ENCODE results near the gene PDHB.
"Not testable (repeated sequence)": the region's sequence is repeated elsewhere in the genome, so short reads cannot be mapped to it uniquely, and the experiment has no call there.

PDHB gene

GRCh38 chr3:58437276-58437675, 3.6 kb upstream of the PDHB start:
- not testable (repeated sequence) for DNase-seq

DNA sequence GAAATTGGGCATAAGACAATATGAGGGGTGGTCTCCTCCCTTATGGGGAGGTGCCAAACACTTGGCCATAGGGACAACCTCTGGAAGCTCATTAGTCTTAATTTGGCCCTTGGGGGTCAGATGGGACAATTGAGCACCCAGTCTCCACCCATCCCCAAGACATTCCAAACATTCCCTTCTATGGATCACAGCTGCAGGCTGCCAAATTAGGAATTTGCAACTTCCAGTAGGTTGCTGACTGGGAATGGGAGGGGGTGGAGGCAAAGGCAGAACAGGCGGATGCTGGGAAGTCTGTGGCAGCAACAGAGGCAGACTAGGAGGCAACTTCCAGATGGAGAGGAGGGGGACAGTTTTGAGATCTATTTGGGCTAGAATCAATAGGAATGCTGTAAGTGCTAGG, 1.4 kb upstream of the PDHB start:
- peak; percentile 97 for DNase-seq

GRCh38 chr3:58434511-58434910, 879 bp upstream of the PDHB start:
- DNase-seq = peak; percentile 11

DNA sequence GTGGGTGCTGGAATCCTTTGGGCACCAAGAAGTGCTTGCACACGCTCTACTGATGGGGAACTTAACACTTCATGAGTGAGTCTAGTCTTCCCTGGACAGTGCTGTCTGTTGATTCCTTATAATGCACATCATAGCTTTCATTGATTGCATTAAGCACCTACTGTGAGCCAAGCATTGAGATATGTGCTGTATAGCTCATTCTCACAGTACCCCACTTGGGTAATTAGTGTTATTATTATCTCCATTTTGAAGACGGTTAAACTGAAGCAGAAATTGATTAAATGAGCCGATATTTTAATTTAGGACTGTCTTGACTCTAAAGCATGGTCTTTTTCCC, 504 bp upstream of the PDHB start:
- DNase-seq = no peak

DNA sequence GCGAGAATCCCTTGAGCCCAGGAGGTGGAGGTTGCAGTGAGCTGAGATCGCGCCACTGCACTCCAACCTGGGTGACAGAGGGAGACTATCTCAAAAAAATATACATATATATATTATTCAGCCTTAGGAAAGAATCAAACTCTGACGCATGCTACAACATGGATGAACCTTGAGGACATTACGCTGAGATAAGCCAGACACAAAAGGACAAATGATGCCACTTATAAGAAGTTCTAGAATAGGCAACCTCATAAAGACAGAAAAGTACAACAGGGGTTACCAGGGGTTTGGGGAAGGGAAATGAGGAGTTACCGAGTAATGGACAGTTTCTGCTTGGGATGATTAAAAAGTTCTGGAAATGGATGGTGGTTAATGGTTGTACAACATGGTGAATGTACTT, 727 bp downstream of the PDHB start:
- DNase-seq = no peak

DNA sequence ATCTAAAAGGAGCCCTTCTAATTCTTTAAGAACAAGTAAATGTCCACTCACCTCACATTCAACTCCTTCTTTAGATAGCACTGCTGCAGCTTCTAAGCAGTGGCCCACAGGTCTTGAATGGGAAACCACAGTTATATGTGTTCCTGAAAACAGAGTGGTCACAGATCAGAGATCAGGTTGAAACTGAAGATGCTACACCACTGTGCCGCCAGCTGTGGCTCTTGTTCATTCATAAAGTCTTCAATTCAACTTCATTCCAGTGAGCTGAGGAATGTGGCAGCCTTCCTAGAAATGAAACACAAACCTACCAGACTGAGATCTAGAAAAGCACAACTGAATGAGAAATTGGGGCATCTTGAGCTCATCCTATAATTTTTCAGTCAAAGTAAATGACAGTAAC, 4.0 kb downstream of the PDHB start:
- DNase-seq = peak; percentile 22

- no peak for DNase-seq
Measured at GRCh38 chr3:58427661-58428361, 5.8 kb downstream of the PDHB start.

DNA sequence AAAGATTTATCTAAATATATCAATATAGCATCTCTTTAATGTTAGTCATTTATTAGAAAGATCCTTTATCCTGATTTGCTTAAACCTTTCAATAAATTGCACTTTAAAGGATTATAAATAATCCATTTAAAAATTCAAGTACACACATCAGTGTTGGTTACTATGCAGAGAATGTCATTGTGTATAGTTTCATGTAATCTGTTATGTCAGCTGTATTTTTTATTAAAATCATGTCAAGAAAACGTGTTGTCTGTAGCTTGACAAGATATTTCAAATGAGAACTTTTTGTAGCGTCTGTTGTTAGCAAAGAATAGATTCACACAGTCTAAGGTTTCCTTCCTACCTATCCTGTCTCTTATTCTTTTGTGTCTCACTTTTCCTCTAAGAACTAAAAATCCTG, 7.8 kb downstream of the PDHB start:
- no peak for DNase-seq

DNA sequence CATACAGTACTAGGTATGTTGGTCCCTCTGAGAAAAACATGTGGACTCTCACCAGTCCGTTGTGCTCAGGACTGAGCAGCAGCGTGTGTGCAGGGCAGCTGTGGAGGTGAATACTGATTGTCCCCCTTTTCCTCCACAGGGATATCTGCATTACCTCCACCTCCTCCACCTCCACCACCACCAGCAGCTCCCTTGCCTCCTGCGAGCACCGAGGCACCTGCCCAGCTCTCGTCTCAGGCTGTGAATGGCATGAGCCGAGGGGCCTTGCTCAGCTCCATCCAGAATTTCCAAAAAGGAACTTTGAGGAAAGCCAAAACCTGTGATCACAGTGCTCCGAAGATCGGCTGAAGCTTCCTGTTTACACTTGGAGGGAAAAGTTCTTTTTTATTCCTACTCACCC, 9.0 kb downstream of the PDHB start:
- DNase-seq = no peak

- peak; percentile 49 for DNase-seq
Measured at GRCh38 chr3:58422756-58423325, 10.8 kb downstream of the PDHB start.

DNA sequence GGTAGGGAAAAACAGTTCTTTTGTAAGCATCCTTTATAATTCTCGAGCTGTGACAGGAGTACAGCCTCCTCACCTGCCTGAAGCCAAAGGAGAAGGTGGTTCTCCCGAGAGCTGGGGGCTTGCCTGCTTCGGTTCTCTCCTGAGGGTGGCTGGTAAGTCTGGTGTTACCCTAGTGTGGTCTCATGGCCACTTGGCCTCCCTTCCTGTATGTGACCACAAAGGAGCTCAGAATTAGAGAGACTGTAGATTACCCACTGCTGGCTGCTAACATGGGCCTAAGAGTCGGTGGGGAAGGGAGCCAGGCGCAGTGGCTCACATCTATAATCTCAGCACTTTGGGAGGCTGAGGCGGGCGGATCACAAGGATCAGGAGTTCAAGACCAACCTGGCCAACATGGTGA, 12.6 kb downstream of the PDHB start:
- DNase-seq = no peak

DNA sequence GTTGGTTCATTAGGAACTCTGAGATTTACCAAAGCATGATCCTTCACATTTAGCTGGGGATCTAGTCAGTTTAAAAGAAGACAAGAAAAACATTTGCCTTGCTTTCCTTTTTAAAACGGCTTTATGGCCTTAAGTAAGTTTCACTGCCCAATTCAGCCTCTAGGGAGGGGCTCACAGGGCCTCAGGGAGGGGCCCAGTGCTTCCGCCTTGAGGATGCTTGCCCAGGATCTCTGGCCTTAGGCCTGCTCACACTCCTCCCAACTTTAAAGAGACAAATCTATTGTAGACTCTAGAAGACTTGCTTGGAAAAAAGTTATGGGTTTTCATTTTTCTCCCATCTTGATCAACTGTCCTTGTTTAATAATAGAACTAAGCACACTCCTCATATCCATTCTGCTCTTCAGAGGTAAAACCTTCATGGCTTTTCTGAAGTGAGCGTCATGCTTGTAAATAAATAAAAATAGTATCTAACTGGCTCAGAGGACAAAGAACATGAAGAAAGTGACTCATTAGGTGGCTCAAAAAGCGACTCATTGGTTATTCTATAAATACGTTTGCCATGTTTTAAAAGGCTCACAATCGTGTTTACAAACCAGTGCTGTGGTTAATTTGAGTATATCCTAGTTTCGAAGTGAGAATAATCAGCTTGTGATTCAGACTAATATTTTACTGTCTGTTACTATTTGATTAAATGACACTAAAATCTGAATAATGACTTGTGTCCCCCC, 13.7 kb downstream of the PDHB start:
- DNase-seq = no peak

DNA sequence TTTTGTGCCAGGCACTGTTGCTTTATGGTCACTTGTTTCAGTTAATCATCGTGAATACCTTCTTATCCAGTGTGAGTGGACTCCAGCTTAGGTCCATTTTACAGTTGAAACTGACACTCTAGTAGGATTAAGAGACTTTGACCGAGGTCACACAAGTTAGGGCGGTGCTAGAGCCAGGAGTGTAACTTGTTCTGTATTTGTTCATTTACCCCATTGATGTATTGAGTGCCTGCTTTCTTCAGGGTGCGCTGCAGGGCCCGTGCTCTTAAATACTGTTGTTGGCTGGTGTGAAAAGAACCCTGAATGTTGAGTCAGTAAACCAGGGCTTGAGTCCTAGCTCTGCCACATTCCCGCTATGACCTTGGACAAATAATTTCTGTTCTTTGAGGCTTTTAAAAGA, 15.4 kb downstream of the PDHB start:
- DNase-seq = no peak

DNA sequence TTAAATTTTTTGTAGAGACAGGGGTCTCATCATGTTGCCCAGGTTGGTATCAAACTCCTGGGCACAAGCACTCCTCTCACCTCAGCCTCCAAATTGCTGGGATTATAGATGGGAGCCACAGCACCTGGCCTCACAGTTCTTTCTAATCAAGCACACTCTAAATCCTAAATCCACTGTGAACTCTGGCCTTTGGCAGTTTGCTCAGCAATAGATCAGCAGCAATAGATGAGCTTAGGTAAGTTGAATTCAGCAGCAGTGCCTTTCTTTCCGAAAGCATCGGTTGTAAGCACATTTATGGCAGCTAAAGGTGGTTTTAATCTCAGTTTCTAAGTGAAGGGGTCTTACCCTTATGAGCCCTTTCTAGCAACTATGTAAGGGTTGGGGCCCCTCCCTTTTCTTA, 16.6 kb downstream of the PDHB start:
- no peak for DNase-seq

GRCh38 chr3:58416191-58416590, 17.4 kb downstream of the PDHB start:
- DNase-seq = no peak

DNA sequence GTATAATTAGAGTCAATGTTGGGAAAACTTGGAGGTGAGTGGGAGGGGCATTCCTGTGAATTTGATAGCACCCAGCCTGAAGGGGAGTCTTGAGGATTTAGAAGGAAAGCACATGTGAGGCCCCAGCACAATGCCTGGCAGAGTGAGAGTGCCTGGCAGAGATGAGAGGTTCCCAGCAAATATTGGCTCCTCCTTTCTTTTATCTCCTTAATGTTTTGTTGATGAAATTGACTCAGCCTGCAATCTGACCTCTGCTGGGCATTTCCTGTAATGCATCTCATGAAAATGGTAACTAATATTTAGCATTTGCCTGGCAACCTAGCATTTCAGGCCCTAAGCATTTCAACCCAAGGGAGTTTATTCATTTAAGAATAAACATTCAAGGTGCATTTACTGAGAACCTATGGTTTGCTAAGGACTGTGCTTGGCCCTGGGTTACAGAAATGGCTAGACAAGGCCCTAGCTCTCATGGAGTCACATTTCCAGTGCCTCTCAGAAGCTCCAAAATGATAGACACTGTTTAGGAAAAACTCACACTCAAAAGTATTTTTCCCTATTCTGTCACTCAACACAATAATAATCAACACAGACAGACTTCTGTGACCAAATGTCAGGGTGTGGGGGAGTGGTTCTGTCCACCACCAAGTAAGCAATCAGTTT, 19.0 kb downstream of the PDHB start:
- peak; percentile 69 for DNase-seq

DNA sequence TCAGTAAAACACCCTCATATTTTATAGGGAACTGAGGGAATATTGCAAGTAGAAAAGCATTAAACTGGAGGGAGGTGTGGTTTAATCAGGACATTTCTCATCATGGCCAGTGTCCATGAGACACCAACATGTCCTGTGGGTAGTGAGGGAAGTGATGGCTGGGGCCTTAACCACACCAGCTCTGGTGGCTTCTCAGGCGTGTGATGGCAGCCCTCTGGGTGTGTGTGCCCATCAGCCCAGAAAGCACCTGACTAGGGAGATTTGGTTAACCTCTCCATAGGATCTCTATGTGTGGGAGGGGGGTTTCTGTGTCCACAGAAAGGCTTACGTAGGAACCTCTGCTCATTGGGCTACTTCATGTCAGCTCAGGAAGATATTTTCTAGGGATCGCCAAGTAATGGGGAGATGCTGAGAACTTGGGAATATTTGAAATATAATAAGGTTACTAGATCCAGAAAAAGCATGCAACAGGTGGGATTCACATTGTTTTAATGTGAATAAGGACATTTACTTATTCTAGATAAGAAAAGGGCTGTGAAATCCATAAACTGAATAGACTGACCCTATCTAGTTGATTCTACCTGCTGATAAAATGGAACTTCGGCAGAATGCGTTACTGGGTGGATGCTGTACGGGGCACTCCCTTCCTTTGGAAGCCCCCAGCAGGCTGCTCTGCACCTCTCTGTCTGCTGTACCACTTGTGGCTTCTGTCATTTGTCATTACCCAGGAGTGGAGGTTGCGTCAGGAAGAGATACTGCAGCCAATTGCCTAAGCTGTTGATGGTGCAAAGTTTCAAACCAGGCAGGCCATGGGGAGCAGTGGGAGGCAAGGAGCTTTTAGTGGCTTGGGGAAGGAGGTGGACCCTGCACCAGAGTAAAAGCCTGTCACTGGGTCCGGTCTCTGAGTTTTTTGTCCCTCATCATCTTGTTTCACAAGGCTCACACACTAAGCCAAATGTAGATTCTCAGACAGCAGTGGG, 21.5 kb downstream of the PDHB start:
- DNase-seq = no peak

DNA sequence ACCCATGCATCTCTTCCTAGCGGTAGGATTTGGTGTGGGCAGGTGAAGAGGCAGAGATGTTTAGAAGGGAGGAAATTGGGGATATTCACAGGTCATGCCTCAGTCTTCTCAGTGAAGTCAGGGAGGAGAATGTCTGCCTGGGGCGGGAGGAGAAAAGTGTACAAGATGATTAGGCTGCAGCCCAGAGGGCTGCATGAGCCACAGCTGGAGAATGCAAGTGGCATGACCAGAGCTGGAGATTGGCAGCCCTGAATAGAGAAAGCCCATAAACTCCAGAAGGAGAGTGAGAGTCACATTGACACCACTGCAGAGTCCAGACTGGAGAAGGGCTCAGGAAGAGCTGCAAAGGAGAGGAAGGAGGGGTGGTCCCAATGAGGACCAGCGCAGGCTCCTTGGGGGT, 22.6 kb downstream of the PDHB start:
- no peak for DNase-seq

- DNase-seq = no peak
Measured at GRCh38 chr3:58409663-58410062, 24.0 kb downstream of the PDHB start.

DNA sequence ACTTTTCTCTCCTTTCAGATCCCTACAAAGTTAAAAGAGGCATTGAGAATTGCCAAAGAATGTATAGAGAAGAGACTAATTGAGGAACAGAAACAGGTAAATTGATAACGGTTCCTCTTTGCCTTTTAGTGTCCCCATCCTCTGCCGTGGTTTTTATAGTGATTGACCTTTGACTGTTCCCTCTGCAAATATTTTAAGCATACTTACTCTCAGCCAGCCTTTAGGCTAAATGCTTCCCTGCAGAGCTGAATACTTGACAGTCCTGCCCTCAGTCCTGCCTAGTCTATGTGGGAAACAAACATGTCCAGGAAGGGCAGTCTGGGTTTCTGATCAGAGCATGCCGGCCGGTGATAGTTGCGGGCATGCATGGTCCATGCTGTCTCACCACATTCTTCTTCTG, 24.7 kb downstream of the PDHB start:
- DNase-seq = no peak

- DNase-seq = peak; percentile 68
Measured at GRCh38 chr3:58404396-58404795, 29.2 kb downstream of the PDHB start.

GRCh38 chr3:58403513-58404109, 30.0 kb downstream of the PDHB start:
- DNase-seq = no peak
